OCI-LY1 (cell line): ENCODE data around the gene IGF2R.

Experiments used
- EZH2 ChIP-seq: fragments of 200-600 bp; sonication (generic), shearing (Covaris generic); IDR thresholded peaks from 2 replicates; pipeline ENCODE4 v1.8.0; 2017; ENCODE audit warnings: borderline replicate concordance, mixed run types, mild to moderate bottlenecking, antibody characterized with exemption, low read length, moderate library complexity, mixed read lengths
- TF ChIP-seq, protein P1 (sequence below): fragments of 200-600 bp; sonication (generic), shearing (Covaris generic); IDR thresholded peaks from 2 replicates; pipeline ENCODE4 v1.5.1; 2017; ENCODE audit warnings: mild to moderate bottlenecking, antibody characterized with exemption, low read length, moderate library complexity, mixed read lengths

DNA sequence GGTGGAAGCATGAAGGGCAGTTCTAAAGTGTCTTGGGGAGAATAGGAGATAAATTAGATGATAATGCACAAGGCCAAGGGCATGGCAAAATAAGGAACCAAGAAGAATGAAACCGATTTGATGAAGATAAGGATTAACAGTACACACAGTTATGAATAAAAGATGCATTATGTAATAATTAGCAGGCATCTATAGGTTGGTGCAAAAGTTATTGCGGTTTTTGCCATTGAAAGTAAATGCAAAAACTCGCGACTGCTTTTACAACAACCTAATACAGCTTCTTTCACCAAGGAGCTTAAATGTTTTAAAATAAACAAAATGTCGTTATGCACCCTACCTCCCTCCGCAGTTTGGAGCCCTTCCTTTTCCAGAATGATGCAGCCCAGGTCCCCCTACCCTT lies 49.1 kb upstream of the IGF2R start:
- TF ChIP-seq, protein P1, sequence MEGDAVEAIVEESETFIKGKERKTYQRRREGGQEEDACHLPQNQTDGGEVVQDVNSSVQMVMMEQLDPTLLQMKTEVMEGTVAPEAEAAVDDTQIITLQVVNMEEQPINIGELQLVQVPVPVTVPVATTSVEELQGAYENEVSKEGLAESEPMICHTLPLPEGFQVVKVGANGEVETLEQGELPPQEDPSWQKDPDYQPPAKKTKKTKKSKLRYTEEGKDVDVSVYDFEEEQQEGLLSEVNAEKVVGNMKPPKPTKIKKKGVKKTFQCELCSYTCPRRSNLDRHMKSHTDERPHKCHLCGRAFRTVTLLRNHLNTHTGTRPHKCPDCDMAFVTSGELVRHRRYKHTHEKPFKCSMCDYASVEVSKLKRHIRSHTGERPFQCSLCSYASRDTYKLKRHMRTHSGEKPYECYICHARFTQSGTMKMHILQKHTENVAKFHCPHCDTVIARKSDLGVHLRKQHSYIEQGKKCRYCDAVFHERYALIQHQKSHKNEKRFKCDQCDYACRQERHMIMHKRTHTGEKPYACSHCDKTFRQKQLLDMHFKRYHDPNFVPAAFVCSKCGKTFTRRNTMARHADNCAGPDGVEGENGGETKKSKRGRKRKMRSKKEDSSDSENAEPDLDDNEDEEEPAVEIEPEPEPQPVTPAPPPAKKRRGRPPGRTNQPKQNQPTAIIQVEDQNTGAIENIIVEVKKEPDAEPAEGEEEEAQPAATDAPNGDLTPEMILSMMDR, result no peak
- TF ChIP-seq EZH2, result no peak
